Measurements from ENCODE around the gene COL13A1. TPM values are rescaled to one million over a fixed set of nuclear protein-coding genes. Genes with fewer than 3 reads are reported as not detected.
A peak's percentile ranks its signal among the peaks of the same experiment; 100 is the strongest.

COL13A1 gene
- total RNA-seq, 1 donor from 2014 or later: 0.86 TPM

GRCh38 chr10:69861251-69862240 is 59.8 kb downstream of the COL13A1 start:
- H4K20me1 ChIP-seq (ENCODE audit: insufficient read depth, low read length): no peaks in the 10 kb centered on the region
- H3K27ac ChIP-seq (ENCODE audit: low read depth, low read length): no peak overlapping the region
- H3K27me3 ChIP-seq (ENCODE audit: insufficient read depth, low read length): no peaks in the 10 kb centered on the region
- no peak overlapping the region for H2AFZ ChIP-seq (ENCODE audit: low read depth, low read length)
- Mint-ChIP-seq H3K9me3 (ENCODE audit: unreplicated experiment) (no peaks in the 10 kb centered on the region), H3K4me3 (ENCODE audit: unreplicated experiment) (no peak overlapping the region), H3K27me3 (ENCODE audit: low read depth, unreplicated experiment) (peaks cover 28% of the 10 kb centered on the region), H3K36me3 (ENCODE audit: low read depth, unreplicated experiment) (no peaks in the 10 kb centered on the region), H3K27ac (ENCODE audit: unreplicated experiment) (no peak overlapping the region), H3K4me1 (ENCODE audit: low read depth, unreplicated experiment) (peaks cover 11% of the 10 kb centered on the region)
- TF ChIP-seq, protein P1, sequence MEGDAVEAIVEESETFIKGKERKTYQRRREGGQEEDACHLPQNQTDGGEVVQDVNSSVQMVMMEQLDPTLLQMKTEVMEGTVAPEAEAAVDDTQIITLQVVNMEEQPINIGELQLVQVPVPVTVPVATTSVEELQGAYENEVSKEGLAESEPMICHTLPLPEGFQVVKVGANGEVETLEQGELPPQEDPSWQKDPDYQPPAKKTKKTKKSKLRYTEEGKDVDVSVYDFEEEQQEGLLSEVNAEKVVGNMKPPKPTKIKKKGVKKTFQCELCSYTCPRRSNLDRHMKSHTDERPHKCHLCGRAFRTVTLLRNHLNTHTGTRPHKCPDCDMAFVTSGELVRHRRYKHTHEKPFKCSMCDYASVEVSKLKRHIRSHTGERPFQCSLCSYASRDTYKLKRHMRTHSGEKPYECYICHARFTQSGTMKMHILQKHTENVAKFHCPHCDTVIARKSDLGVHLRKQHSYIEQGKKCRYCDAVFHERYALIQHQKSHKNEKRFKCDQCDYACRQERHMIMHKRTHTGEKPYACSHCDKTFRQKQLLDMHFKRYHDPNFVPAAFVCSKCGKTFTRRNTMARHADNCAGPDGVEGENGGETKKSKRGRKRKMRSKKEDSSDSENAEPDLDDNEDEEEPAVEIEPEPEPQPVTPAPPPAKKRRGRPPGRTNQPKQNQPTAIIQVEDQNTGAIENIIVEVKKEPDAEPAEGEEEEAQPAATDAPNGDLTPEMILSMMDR (IDR thresholded peaks at IDR 0.05; ENCODE audit: insufficient read depth, low read depth, low read length): peak; percentile 40
- TF ChIP-seq EZH2 (IDR thresholded peaks at IDR 0.05; ENCODE audit: insufficient read depth, low read length): no peak
- no peaks in the 10 kb centered on the region for H3K36me3 ChIP-seq (ENCODE audit: insufficient read depth, low read length)
- H3K4me3 ChIP-seq (ENCODE audit: insufficient read depth, low read depth, low read length): no peak overlapping the region
- DNase-seq (ENCODE audit: low read depth) (peak; percentile 89), FAIRE-seq (peak; percentile 45)
- peak overlapping the region; percentile 55 for H3K4me2 ChIP-seq (ENCODE audit: low read length)
- H3K79me2 ChIP-seq (ENCODE audit: insufficient read depth, low read length): peaks cover 4% of the 10 kb centered on the region
- H3K9me3 ChIP-seq (ENCODE audit: insufficient read depth, low read depth, low read length): no peaks in the 10 kb centered on the region
- peaks cover 50% of the 10 kb centered on the region for H3K4me1 ChIP-seq (ENCODE audit: insufficient read depth, low read length)
- H3K9ac ChIP-seq (ENCODE audit: low read length): no peak overlapping the region

- no peaks in the 10 kb centered on the region for H3K36me3 Mint-ChIP-seq (ENCODE audit: low read depth, unreplicated experiment)
- no peaks in the 10 kb centered on the region for H3K9me3 Mint-ChIP-seq (ENCODE audit: unreplicated experiment)
- peaks cover 11% of the 10 kb centered on the region for H3K4me1 Mint-ChIP-seq (ENCODE audit: low read depth, unreplicated experiment)
- no peaks in the 10 kb centered on the region for H3K9me3 ChIP-seq (ENCODE audit: insufficient read depth, low read depth, low read length)
- peaks cover 60% of the 10 kb centered on the region for H3K4me1 ChIP-seq (ENCODE audit: insufficient read depth, low read length)
- H3K27ac Mint-ChIP-seq (ENCODE audit: unreplicated experiment): peak overlapping the region; percentile 72
- H3K27ac ChIP-seq (ENCODE audit: low read depth, low read length): peak overlapping the region; percentile 75
- FAIRE-seq (no peak), DNase-seq (ENCODE audit: low read depth) (no peak)
- peak overlapping the region; percentile 73 for H3K4me2 ChIP-seq (ENCODE audit: low read length)
- H3K4me3 Mint-ChIP-seq (ENCODE audit: unreplicated experiment): no peak overlapping the region
- H2AFZ ChIP-seq (ENCODE audit: low read depth, low read length): no peak overlapping the region
- peaks cover 4% of the 10 kb centered on the region for H3K79me2 ChIP-seq (ENCODE audit: insufficient read depth, low read length)
- no peak overlapping the region for H3K4me3 ChIP-seq (ENCODE audit: insufficient read depth, low read depth, low read length)
- H4K20me1 ChIP-seq (ENCODE audit: insufficient read depth, low read length): no peaks in the 10 kb centered on the region
- H3K27me3 ChIP-seq (ENCODE audit: insufficient read depth, low read length): no peaks in the 10 kb centered on the region
- no peak overlapping the region for H3K9ac ChIP-seq (ENCODE audit: low read length)
- no peaks in the 10 kb centered on the region for H3K36me3 ChIP-seq (ENCODE audit: insufficient read depth, low read length)
- TF ChIP-seq, protein P1 (IDR thresholded peaks at IDR 0.05; ENCODE audit: insufficient read depth, low read depth, low read length): no peak
- no peak for TF ChIP-seq EZH2 (IDR thresholded peaks at IDR 0.05; ENCODE audit: insufficient read depth, low read length)
- peaks cover 22% of the 10 kb centered on the region for H3K27me3 Mint-ChIP-seq (ENCODE audit: low read depth, unreplicated experiment)
These were observed 61.3 kb downstream of the COL13A1 start for GRCh38 chr10:69862882-69863530.

All from astrocyte (in vitro differentiated cells and primary cell).